IMR-90 (cell line): ENCODE data around the gene RSPH3. TPM values are rescaled to one million over a fixed set of nuclear protein-coding genes. Genes with fewer than 3 reads are reported as not detected.

Experiments used
- ATAC-seq: fragments of 200-7000 bp; cut with Tn5 transposase; 2 replicates; pipeline ENCODE4 v1.9.1; 2020; ENCODE audit warnings: low read depth, mild to moderate bottlenecking, moderate library complexity
- BruUV-seq: library from RNA; stranded (reverse); fragments of 400-500 nt; replicated peaks from 2 replicates; lab custom pipeline; 2021; lab: Mats Ljungman, UMichigan
- CTCF ChIA-PET: fragments of 300-600 bp; formaldehyde crosslinking; extraction: SDS; loops from one replicate; lab custom pipeline; 2021; ENCODE audit warnings: antibody characterized with exemption; lab: Yijun Ruan, JAX
- POLR2A ChIA-PET: fragments of 300-600 bp; sonication (Branson Sonifier 250); formaldehyde crosslinking; loops from one replicate; lab custom pipeline; 2022; ENCODE audit warnings: antibody characterized with exemption; ENCODE audit not compliant: unreplicated experiment; lab: Charles Lee
- DNase-seq: peaks from one replicate; pipeline ENCODE4 v3.0.0; 2013
- H2AFZ ChIP-seq: replicated peaks from 2 replicates; pipeline ENCODE3; 2013; ENCODE audit warnings: low read length, mild to moderate bottlenecking; ENCODE audit not compliant: poor library complexity
- H2AK5ac ChIP-seq: 2 replicates; pipeline ENCODE4 v1.6.1; 2013; ENCODE audit warnings: low read depth, low read length, inconsistent platforms
- H2AK9ac ChIP-seq: replicated peaks from 2 replicates; pipeline ENCODE3; 2013; ENCODE audit warnings: mild to moderate bottlenecking, low read depth, low read length, moderate library complexity; ENCODE audit not compliant: poor library complexity
- H2BK120ac ChIP-seq: 2 replicates; pipeline ENCODE4 v1.6.1; 2013; ENCODE audit warnings: low read depth, low read length, inconsistent platforms
- H2BK15ac ChIP-seq: 3 replicates; pipeline ENCODE4 v1.6.1; 2013; ENCODE audit warnings: low read depth, low read length, inconsistent platforms
- H2BK20ac ChIP-seq: 2 replicates; pipeline ENCODE4 v1.6.1; 2013; ENCODE audit warnings: low read depth, mild to moderate bottlenecking, inconsistent platforms, low read length, moderate library complexity
- H2BK5ac ChIP-seq: 2 replicates; pipeline ENCODE4 v1.6.1; 2013; ENCODE audit warnings: mild to moderate bottlenecking, low read depth, low read length, inconsistent platforms; ENCODE audit not compliant: poor library complexity, severe bottlenecking
- H3K14ac ChIP-seq: replicated peaks from 2 replicates; pipeline ENCODE4 v1.6.1; 2013; ENCODE audit warnings: low read depth, low read length, inconsistent platforms
- H3K18ac ChIP-seq: 2 replicates; pipeline ENCODE4 v1.6.1; 2013; ENCODE audit warnings: low read depth, low read length, control low read depth
- H3K23ac ChIP-seq: 2 replicates; pipeline ENCODE4 v1.6.1; 2013; ENCODE audit warnings: low read depth, low read length, inconsistent platforms
- H3K27ac ChIP-seq: 2 replicates; pipeline ENCODE4 v1.5.1; 2013; ENCODE audit warnings: mild to moderate bottlenecking, control low read depth, low read length; ENCODE audit not compliant: insufficient read depth
- H3K27me3 ChIP-seq: 2 replicates; pipeline ENCODE4 v1.6.1; 2013; ENCODE audit warnings: low read length; ENCODE audit not compliant: control insufficient read depth, insufficient read depth
- H3K36me3 ChIP-seq: 2 replicates; pipeline ENCODE4 v1.6.1; 2013; ENCODE audit warnings: low read length, mixed read lengths; ENCODE audit not compliant: control insufficient read depth, insufficient read depth
- H3K4ac ChIP-seq: 2 replicates; pipeline ENCODE4 v1.6.1; 2013; ENCODE audit warnings: low read depth, low read length, inconsistent platforms
- H3K4me1 ChIP-seq: 2 replicates; pipeline ENCODE4 v1.6.1; 2013; ENCODE audit warnings: low read length, mixed read lengths; ENCODE audit not compliant: control insufficient read depth, insufficient read depth
- H3K4me2 ChIP-seq: 2 replicates; pipeline ENCODE4 v1.6.1; 2013; ENCODE audit warnings: low read depth, mild to moderate bottlenecking, control low read depth, low read length, moderate library complexity
- H3K4me3 ChIP-seq: 2 replicates; pipeline ENCODE4 v1.5.1; 2013; ENCODE audit warnings: low read depth, mild to moderate bottlenecking, control low read depth, low read length, moderate library complexity; ENCODE audit not compliant: insufficient read depth
- H3K56ac ChIP-seq: 2 replicates; pipeline ENCODE4 v1.6.1; 2013; ENCODE audit warnings: low read length, inconsistent platforms; ENCODE audit not compliant: insufficient read depth; ENCODE audit errors: extremely low read depth
- H3K79me1 ChIP-seq, 2 experiments: 2 replicates each; pipeline ENCODE4 v1.6.1; 2013; ENCODE audit warnings: low read length in 2 of 2, inconsistent platforms in 1 of 2, low read depth in 1 of 2
- H3K9ac ChIP-seq: 2 replicates; pipeline ENCODE4 v1.6.1; 2013; ENCODE audit warnings: low read depth, low read length, control low read depth
- H3K9me1 ChIP-seq: 2 replicates; pipeline ENCODE4 v1.6.1; 2013; ENCODE audit warnings: low read length, inconsistent platforms; ENCODE audit not compliant: insufficient read depth
- H3K9me3 ChIP-seq: 2 replicates; pipeline ENCODE4 v1.6.1; 2013; ENCODE audit warnings: low read length; ENCODE audit not compliant: control insufficient read depth, insufficient read depth
- H4K20me1 ChIP-seq: 2 replicates; pipeline ENCODE4 v1.6.1; 2013; ENCODE audit warnings: low read length, inconsistent platforms; ENCODE audit not compliant: insufficient read depth
- H4K5ac ChIP-seq: 2 replicates; pipeline ENCODE4 v1.6.1; 2013; ENCODE audit warnings: mild to moderate bottlenecking, low read depth, low read length, control low read depth
- H4K8ac ChIP-seq, 2 experiments: 2 replicates each; pipeline ENCODE4 v1.6.1; 2013; ENCODE audit warnings: low read depth in 2 of 2, low read length in 2 of 2, control low read depth in 1 of 2, inconsistent platforms in 1 of 2
- H4K91ac ChIP-seq: 2 replicates; pipeline ENCODE4 v1.6.1; 2013; ENCODE audit warnings: low read depth, low read length, inconsistent platforms; ENCODE audit not compliant: insufficient read depth
- BHLHE40 ChIP-seq: fragments of 150-350 bp; IDR thresholded peaks from 2 replicates; pipeline ENCODE4 v1.6.1; 2016; ENCODE audit warnings: mild to moderate bottlenecking, low read depth, low read length
- CEBPB ChIP-seq: IDR thresholded peaks from 2 replicates; pipeline ENCODE4 v1.6.1; 2012; ENCODE audit warnings: low read depth, low read length, improper control_type of control experiment
- CHD1 ChIP-seq: IDR thresholded peaks from 2 replicates; pipeline ENCODE4 v1.6.1; 2012; ENCODE audit warnings: low read depth, low read length, improper control_type of control experiment
- FOS ChIP-seq: fragments of 150-350 bp; IDR thresholded peaks from 2 replicates; pipeline ENCODE4 v1.6.1; 2016; ENCODE audit warnings: low read depth, low read length
- MAFK ChIP-seq: IDR thresholded peaks from 2 replicates; pipeline ENCODE4 v1.6.1; 2012; ENCODE audit warnings: low read depth, low read length, improper control_type of control experiment
- MXI1 ChIP-seq: IDR thresholded peaks from 2 replicates; pipeline ENCODE4 v1.6.1; 2012; ENCODE audit warnings: low read depth, mild to moderate bottlenecking, low read length, moderate library complexity, borderline replicate concordance
- NFE2L2 ChIP-seq: fragments of 150-350 bp; IDR thresholded peaks from 2 replicates; pipeline ENCODE4 v1.6.1; 2016; ENCODE audit warnings: low read depth, mild to moderate bottlenecking, low read length
- POLR2A ChIP-seq: IDR thresholded peaks from 2 replicates; pipeline ENCODE4 v1.6.1; 2012; ENCODE audit warnings: mild to moderate bottlenecking, low read depth, low read length
- RAD21 ChIP-seq: IDR thresholded peaks from 2 replicates; pipeline ENCODE4 v1.6.1; 2012; ENCODE audit warnings: low read length, improper control_type of control experiment
- RCOR1 ChIP-seq: IDR thresholded peaks from 2 replicates; pipeline ENCODE4 v1.6.1; 2012; ENCODE audit warnings: mild to moderate bottlenecking, low read length, improper control_type of control experiment; ENCODE audit not compliant: insufficient replicate concordance
- RFX5 ChIP-seq: IDR thresholded peaks from 2 replicates; pipeline ENCODE4 v1.8.0; 2012; ENCODE audit warnings: low read depth, mild to moderate bottlenecking, low read length, moderate library complexity
- SMC3 ChIP-seq: fragments of 150-350 bp; IDR thresholded peaks from 2 replicates; pipeline ENCODE4 v1.6.1; 2016; ENCODE audit warnings: low read depth, mild to moderate bottlenecking, antibody characterized with exemption, low read length, moderate library complexity
- WGBS, 2 experiments: methylation state at CpG; one replicate each; pipeline versions ENCODE4 v1.1.5 to v1.1.7; 2013; ENCODE audit warnings: missing lambda C conversion rate in 2 of 2; ENCODE audit not compliant: insufficient read length in 1 of 2; ENCODE audit errors: extremely low coverage in 2 of 2; 5-methylcytosine and 5-hydroxymethylcytosine counted together
- dilution Hi-C: fragments of 300-500 bp; cut with HindIII; formaldehyde crosslinking; loops from one replicate; pipeline ENCODE4 v1.14.3; 2018; ENCODE audit warnings: low sequenced_read_pairs; ENCODE audit not compliant: unreplicated experiment
- in situ Hi-C: fragments of 300-500 bp; cut with MboI; formaldehyde crosslinking; loops from 3 replicates; pipeline ENCODE4 v1.14.3; 2019; ENCODE audit warnings: low sequenced_read_pairs, inconsistent platforms, mixed read lengths
- intact Hi-C: fragments of 100-400 bp; cut with micrococcal nuclease; formaldehyde crosslinking; loops from 2 replicates; pipeline ENCODE4 v1.10.0; 2022
- polyA plus RNA-seq, 3 experiments: library from polyadenylated mRNA; depleted of rRNA; stranded (reverse); fragments of >200 nt; gene quantifications; 2 replicates each; pipeline ENCODE4 v1.2.3, GENCODE V29; 2012; ENCODE audit warnings: low replicate concordance in 1 of 3
- total RNA-seq: library from RNA; depleted of rRNA; stranded (reverse); fragments of >200 nt; gene quantifications from 2 replicates; pipeline ENCODE4 v1.2.3, GENCODE V29; 2012
- TF ChIP-seq, protein P1 (sequence below): fragments of 150-350 bp; IDR thresholded peaks from 2 replicates; pipeline ENCODE4 v1.6.1; 2017; ENCODE audit warnings: mild to moderate bottlenecking, antibody characterized with exemption, low read length, low read depth
- TF ChIP-seq, protein P2 (sequence below): conservative IDR thresholded peaks from 2 replicates; pipeline ENCODE4 v1.5.1; 2012; ENCODE audit warnings: mild to moderate bottlenecking, low read depth, low read length, improper control_type of control experiment

Gene RSPH3
- total and polyA plus RNA-seq, 2 of the 4 experiments (the other 2 are of a cell fraction): 1.7 to 3.0 TPM

DNA sequence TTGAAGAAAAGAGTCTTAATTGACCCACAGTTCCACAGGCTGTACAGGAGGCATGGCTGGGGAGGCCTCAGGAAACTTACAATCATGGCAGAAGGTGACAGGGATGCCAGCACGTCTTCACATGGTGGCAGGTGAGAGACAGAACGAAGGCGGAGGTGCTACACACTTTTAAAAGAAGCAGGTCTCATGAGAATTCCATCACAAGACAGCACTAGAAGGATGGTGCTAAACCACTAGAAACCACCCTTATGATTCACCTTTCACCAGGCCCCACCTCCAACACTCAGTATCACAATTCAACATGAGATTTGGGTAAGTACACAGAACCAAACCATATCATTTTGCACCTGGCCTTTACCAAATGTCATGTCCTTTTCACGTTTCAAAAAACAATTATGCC, 23.9 kb upstream of the RSPH3 start:
- no peak overlapping the region for H3K4me2 ChIP-seq
- intact Hi-C loops: no loop called here

More for the DNA sequence above, 23.9 kb upstream of the RSPH3 start:
- peaks cover 7% of the 10 kb centered on the region for H3K9me3 ChIP-seq
- no peak overlapping the region for H3K4me3 ChIP-seq
- BruUV-seq: no TSS peak
- H2AK9ac ChIP-seq: no peak overlapping the region
- no peaks in the 10 kb centered on the region for H4K20me1 ChIP-seq
- in situ Hi-C loops: no loop called here
- no peak overlapping the region for H3K14ac ChIP-seq
- H2BK20ac ChIP-seq: no peak overlapping the region
- no peak overlapping the region for H2BK15ac ChIP-seq
- dilution Hi-C loops: no loop called here
- ChIA-PET POLR2A (no interaction called here), CTCF (no interaction called here)
- H2AK5ac ChIP-seq: no peak overlapping the region
- no peak overlapping the region for H4K91ac ChIP-seq
- no peak overlapping the region for H3K9ac ChIP-seq
- no peaks in the 10 kb centered on the region for H3K36me3 ChIP-seq
- H2BK120ac ChIP-seq: no peak overlapping the region
- no peaks in the 10 kb centered on the region for H3K9me1 ChIP-seq
- H4K8ac ChIP-seq: no peak overlapping the region
- TF ChIP-seq CHD1 (no peak), RFX5 (no peak), FOS (no peak), BHLHE40 (no peak), RCOR1 (no peak), CEBPB (no peak), POLR2A (no peak), MXI1 (no peak), RAD21 (no peak), NFE2L2 (no peak), SMC3 (no peak), MAFK (no peak)
- TF ChIP-seq, protein P1, sequence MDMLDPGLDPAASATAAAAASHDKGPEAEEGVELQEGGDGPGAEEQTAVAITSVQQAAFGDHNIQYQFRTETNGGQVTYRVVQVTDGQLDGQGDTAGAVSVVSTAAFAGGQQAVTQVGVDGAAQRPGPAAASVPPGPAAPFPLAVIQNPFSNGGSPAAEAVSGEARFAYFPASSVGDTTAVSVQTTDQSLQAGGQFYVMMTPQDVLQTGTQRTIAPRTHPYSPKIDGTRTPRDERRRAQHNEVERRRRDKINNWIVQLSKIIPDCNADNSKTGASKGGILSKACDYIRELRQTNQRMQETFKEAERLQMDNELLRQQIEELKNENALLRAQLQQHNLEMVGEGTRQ: no peak
- TF ChIP-seq, protein P2, sequence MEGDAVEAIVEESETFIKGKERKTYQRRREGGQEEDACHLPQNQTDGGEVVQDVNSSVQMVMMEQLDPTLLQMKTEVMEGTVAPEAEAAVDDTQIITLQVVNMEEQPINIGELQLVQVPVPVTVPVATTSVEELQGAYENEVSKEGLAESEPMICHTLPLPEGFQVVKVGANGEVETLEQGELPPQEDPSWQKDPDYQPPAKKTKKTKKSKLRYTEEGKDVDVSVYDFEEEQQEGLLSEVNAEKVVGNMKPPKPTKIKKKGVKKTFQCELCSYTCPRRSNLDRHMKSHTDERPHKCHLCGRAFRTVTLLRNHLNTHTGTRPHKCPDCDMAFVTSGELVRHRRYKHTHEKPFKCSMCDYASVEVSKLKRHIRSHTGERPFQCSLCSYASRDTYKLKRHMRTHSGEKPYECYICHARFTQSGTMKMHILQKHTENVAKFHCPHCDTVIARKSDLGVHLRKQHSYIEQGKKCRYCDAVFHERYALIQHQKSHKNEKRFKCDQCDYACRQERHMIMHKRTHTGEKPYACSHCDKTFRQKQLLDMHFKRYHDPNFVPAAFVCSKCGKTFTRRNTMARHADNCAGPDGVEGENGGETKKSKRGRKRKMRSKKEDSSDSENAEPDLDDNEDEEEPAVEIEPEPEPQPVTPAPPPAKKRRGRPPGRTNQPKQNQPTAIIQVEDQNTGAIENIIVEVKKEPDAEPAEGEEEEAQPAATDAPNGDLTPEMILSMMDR: no peak
- ATAC-seq (no peak), DNase-seq (no peak)
- WGBS, 2 experiments: 20% methylated on average over 1 of the region's 4 CpGs; no CpG with 5 or more reads in 1 of the 2 experiments
- H3K18ac ChIP-seq: no peak overlapping the region
- H3K27ac ChIP-seq: no peak overlapping the region
- H3K27me3 ChIP-seq: no peaks in the 10 kb centered on the region; the same call in none of the 2 replicates
- no peak overlapping the region for H2BK5ac ChIP-seq
- no peak overlapping the region for H3K56ac ChIP-seq
- no peaks in the 10 kb centered on the region for H3K79me1 ChIP-seq
- H3K4ac ChIP-seq: no peak overlapping the region
- no peak overlapping the region for H3K23ac ChIP-seq
- H3K4me1 ChIP-seq: no peaks in the 10 kb centered on the region
- H2AFZ ChIP-seq: no peak overlapping the region
- H4K5ac ChIP-seq: no peak overlapping the region
